ENCODE results near the gene BTBD9. TPM values are rescaled to one million over a fixed set of nuclear protein-coding genes. Genes with fewer than 3 reads are reported as not detected.
A peak's percentile ranks its signal among the peaks of the same experiment; 100 is the strongest.
"Not testable (repeated sequence)": the region's sequence is repeated elsewhere in the genome, so short reads cannot be mapped to it uniquely, and the experiment has no call there.

Gene BTBD9
- total and polyA plus RNA-seq, 4 experiments from 2014 or later = 5.2 to 40.4 (median 32.3) TPM

DNA sequence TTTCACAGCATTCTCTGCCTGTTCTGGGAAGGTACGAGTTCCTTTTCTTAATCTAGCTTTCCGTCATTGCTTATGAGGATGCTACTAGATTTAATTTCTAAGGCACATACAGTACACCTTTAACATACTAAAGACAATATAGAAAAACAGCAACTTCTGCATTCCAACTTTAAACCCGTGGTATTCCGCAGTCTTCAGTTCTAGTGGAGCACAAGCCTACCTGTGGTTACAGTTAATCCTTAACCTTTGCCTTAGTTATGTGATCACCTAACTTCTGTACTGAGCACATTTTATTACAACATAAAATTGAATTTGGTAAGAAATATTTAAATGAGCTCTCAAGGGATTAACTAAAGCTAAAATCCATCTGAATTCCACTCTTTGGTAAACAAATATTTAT, 289.5 kb downstream of the BTBD9 start:
- ChIA-PET CTCF (ENCODE audit: partially characterized antibody) (interaction anchor here (1.0 to 1.3 kb wide), 2 partner anchors 9 to 40 kb away, joined by 3 read pairs; no protein-coding TSS in a partner anchor), POLR2A (ENCODE audit: partially characterized antibody) (no interaction called here)
- Mint-ChIP-seq H3K27me3 (no peaks in the 10 kb centered on the region), H3K4me1 (peaks cover 0 to 6% (median 4%) of the 10 kb centered on the region in 4 donors), H3K27ac (no peak overlapping the region), H3K9me3 (no peaks in the 10 kb centered on the region), H3K36me3 (peaks cover 6 to 12% of the 10 kb centered on the region in 2 donors), H3K4me3 (no peak overlapping the region)
- H3K9me3 ChIP-seq (ENCODE audit: control insufficient read depth in 1 of 2, low read length in 2 of 2) = no peaks in the 10 kb centered on the region
- intact Hi-C loops (cut with micrococcal nuclease) = no loop called here
- no peak for DNase-seq
- H3K27me3 ChIP-seq (ENCODE audit: insufficient read depth, low read length) = no peaks in the 10 kb centered on the region
- H3K4me3 ChIP-seq (ENCODE audit: low read length in 2 of 2) = no peak overlapping the region
- H3K36me3 ChIP-seq (ENCODE audit: insufficient read depth, low read length) = no peaks in the 10 kb centered on the region
- H3K4me1 ChIP-seq (ENCODE audit: insufficient read depth, low read length) = no peaks in the 10 kb centered on the region
- no peak overlapping the region for H3K27ac ChIP-seq (ENCODE audit: low read depth, low read length)

GRCh38 chr6:38349795-38350194, 289.9 kb downstream of the BTBD9 start:
- no peak overlapping the region for H3K4me3 ChIP-seq (ENCODE audit: low read length in 2 of 2)
- ChIA-PET CTCF (ENCODE audit: partially characterized antibody) (interaction anchor here (1.0 to 1.3 kb wide), 2 partner anchors 8 to 39 kb away, joined by 3 read pairs; no protein-coding TSS in a partner anchor), POLR2A (ENCODE audit: partially characterized antibody) (no interaction called here)
- H3K4me1 ChIP-seq (ENCODE audit: insufficient read depth, low read length) = no peaks in the 10 kb centered on the region
- peaks cover 6 to 12% of the 10 kb centered on the region in 2 donors for H3K36me3 Mint-ChIP-seq
- H3K27ac Mint-ChIP-seq = peak overlapping the region in 1 of 7 donors; percentile 17
- intact Hi-C loops (cut with micrococcal nuclease) = no loop called here
- peaks cover 0 to 4% (median 4%) of the 10 kb centered on the region in 4 donors for H3K4me1 Mint-ChIP-seq
- no peaks in the 10 kb centered on the region for H3K27me3 ChIP-seq (ENCODE audit: insufficient read depth, low read length)
- no peaks in the 10 kb centered on the region for H3K9me3 Mint-ChIP-seq
- no peaks in the 10 kb centered on the region for H3K36me3 ChIP-seq (ENCODE audit: insufficient read depth, low read length)
- no peaks in the 10 kb centered on the region for H3K9me3 ChIP-seq (ENCODE audit: control insufficient read depth in 1 of 2, low read length in 2 of 2)
- no peak overlapping the region for H3K4me3 Mint-ChIP-seq
- DNase-seq = no peak
- H3K27me3 Mint-ChIP-seq = no peaks in the 10 kb centered on the region
- H3K27ac ChIP-seq (ENCODE audit: low read depth, low read length) = no peak overlapping the region

- H3K9me3 Mint-ChIP-seq = no peaks in the 10 kb centered on the region
- no peaks in the 10 kb centered on the region for H3K4me1 ChIP-seq (ENCODE audit: insufficient read depth, low read length)
- no peak overlapping the region for H3K4me3 ChIP-seq (ENCODE audit: low read length in 2 of 2)
- H3K27ac Mint-ChIP-seq = no peak overlapping the region
- H3K36me3 ChIP-seq (ENCODE audit: insufficient read depth, low read length) = no peaks in the 10 kb centered on the region
- ChIA-PET CTCF (ENCODE audit: partially characterized antibody) (no interaction called here), POLR2A (ENCODE audit: partially characterized antibody) (no interaction called here)
- H3K4me1 Mint-ChIP-seq = peaks cover 0 to 4% (median 2%) of the 10 kb centered on the region in 4 donors
- intact Hi-C loops (cut with micrococcal nuclease) = no loop called here
- H3K9me3 ChIP-seq (ENCODE audit: control insufficient read depth in 1 of 2, low read length in 2 of 2) = no peaks in the 10 kb centered on the region
- no peak overlapping the region for H3K27ac ChIP-seq (ENCODE audit: low read depth, low read length)
- H3K27me3 ChIP-seq (ENCODE audit: insufficient read depth, low read length) = no peaks in the 10 kb centered on the region
- no peak for DNase-seq
- H3K36me3 Mint-ChIP-seq = peaks cover 11 to 17% of the 10 kb centered on the region in 2 donors
- H3K4me3 Mint-ChIP-seq = no peak overlapping the region
- no peaks in the 10 kb centered on the region for H3K27me3 Mint-ChIP-seq
Observed at GRCh38 chr6:38349221-38349620, 290.5 kb downstream of the BTBD9 start.

- no peak overlapping the region for H3K27ac ChIP-seq (ENCODE audit: low read depth, low read length)
- CTCF ChIA-PET (ENCODE audit: partially characterized antibody) = no interaction called here
- Mint-ChIP-seq H3K27me3 (no peaks in the 10 kb centered on the region), H3K9me3 (no peaks in the 10 kb centered on the region), H3K27ac (no peak overlapping the region), H3K4me1 (peaks cover 0 to 4% (median 2%) of the 10 kb centered on the region in 4 donors), H3K4me3 (no peak overlapping the region), H3K36me3 (peaks cover 17 to 22% of the 10 kb centered on the region in 2 donors)
- no peak for DNase-seq
- H3K4me3 ChIP-seq (ENCODE audit: low read length in 2 of 2) = no peak overlapping the region
- no peaks in the 10 kb centered on the region for H3K9me3 ChIP-seq (ENCODE audit: control insufficient read depth in 1 of 2, low read length in 2 of 2)
- no peaks in the 10 kb centered on the region for H3K36me3 ChIP-seq (ENCODE audit: insufficient read depth, low read length)
- H3K27me3 ChIP-seq (ENCODE audit: insufficient read depth, low read length) = no peaks in the 10 kb centered on the region
- POLR2A ChIA-PET (ENCODE audit: partially characterized antibody) = no interaction called here
- H3K4me1 ChIP-seq (ENCODE audit: insufficient read depth, low read length) = no peaks in the 10 kb centered on the region
- intact Hi-C loops (cut with micrococcal nuclease) = no loop called here
Observed at GRCh38 chr6:38348371-38348770, 291.4 kb downstream of the BTBD9 start.

DNA sequence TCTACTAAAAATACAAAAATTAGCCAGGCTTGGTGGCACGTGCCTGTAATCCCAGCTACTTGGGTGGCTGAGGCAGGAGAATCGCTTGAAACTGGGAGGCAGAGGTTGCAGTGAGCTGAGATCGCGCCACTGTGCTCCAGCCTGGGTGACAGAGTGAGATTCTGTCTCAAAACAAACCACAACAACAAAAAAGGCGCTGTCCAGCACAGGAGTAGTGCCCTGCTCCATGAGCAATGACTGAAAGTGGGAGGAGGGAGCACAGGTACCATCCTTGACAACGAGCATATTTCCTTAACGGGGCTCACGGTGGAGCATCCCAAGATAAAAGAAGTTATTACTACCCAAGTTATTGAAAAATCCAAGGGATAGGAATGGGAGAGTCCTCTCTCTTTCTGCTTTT, 291.9 kb downstream of the BTBD9 start:
- DNase-seq; H3K9me3 Mint-ChIP-seq; H3K9me3 ChIP-seq (ENCODE audit: control insufficient read depth in 1 of 2, low read length in 2 of 2); H3K27ac ChIP-seq (ENCODE audit: low read depth, low read length); H3K4me3 ChIP-seq (ENCODE audit: low read length in 2 of 2); H3K27me3 ChIP-seq (ENCODE audit: insufficient read depth, low read length); H3K36me3 ChIP-seq (ENCODE audit: insufficient read depth, low read length); intact Hi-C loops (cut with micrococcal nuclease); H3K27me3 Mint-ChIP-seq; POLR2A ChIA-PET (ENCODE audit: partially characterized antibody); H3K4me3 Mint-ChIP-seq; H3K4me1 Mint-ChIP-seq; H3K4me1 ChIP-seq (ENCODE audit: insufficient read depth, low read length); CTCF ChIA-PET (ENCODE audit: partially characterized antibody): not testable (repeated sequence)
- peaks cover 17 to 27% of the 10 kb centered on the region in 2 donors for H3K36me3 Mint-ChIP-seq
- H3K27ac Mint-ChIP-seq = peak overlapping the region in 2 of 7 donors; percentile 37 to 42

DNA sequence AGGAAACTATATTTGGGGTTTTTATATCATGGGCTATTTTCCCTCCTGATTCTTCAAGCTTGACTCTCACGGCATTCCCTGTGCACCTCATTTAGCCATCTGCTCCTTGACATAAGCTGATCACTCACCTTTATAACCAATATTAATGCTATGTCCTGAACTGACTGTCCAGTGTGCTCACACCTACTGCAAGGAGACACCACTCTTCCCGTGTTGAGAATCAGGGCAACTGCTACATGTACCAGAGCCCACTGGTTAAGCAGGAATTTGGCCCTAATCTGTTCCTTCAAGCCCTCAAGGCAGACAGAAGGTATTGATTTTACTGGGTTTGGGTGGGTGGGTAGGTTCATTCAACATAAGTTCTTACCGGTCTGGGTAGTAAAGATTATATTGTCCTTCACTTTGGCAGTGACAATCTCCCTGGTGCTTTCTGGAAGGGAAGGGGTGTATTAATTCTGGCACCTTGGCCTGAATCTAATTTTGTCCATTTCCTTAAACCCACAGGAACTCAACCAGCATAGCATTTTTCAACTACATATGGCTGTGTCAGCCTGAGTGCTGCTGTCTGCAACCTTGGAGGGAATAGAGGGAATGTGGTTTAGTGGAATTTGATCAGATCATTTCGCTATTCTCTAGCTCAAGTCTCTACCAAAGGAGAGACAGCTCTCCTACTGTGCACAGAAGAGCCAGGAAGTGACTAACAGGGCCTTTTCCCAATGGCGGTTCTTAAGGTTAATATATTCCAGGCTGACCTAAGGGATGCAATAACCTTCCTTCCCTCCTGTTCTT, 293.2 kb downstream of the BTBD9 start:
- CTCF ChIA-PET (ENCODE audit: partially characterized antibody) = no interaction called here
- Histone ChIP-seq H3K27me3 (ENCODE audit: insufficient read depth, low read length) (no peaks in the 10 kb centered on the region), H3K27ac (ENCODE audit: low read depth, low read length) (no peak overlapping the region), H3K4me1 (ENCODE audit: insufficient read depth, low read length) (no peaks in the 10 kb centered on the region), H3K9me3 (ENCODE audit: control insufficient read depth in 1 of 2, low read length in 2 of 2) (no peaks in the 10 kb centered on the region), H3K36me3 (ENCODE audit: insufficient read depth, low read length) (no peaks in the 10 kb centered on the region), H3K4me3 (ENCODE audit: low read length in 2 of 2) (no peak overlapping the region)
- Mint-ChIP-seq H3K4me1 (peaks cover 0 to 4% (median 2%) of the 10 kb centered on the region in 4 donors), H3K4me3 (no peak overlapping the region), H3K9me3 (no peaks in the 10 kb centered on the region), H3K36me3 (peaks cover 17 to 30% of the 10 kb centered on the region in 2 donors), H3K27ac (no peak overlapping the region), H3K27me3 (no peaks in the 10 kb centered on the region)
- POLR2A ChIA-PET (ENCODE audit: partially characterized antibody) = no interaction called here
- no peak for DNase-seq
- intact Hi-C loops (cut with micrococcal nuclease) = no loop called here

DNA sequence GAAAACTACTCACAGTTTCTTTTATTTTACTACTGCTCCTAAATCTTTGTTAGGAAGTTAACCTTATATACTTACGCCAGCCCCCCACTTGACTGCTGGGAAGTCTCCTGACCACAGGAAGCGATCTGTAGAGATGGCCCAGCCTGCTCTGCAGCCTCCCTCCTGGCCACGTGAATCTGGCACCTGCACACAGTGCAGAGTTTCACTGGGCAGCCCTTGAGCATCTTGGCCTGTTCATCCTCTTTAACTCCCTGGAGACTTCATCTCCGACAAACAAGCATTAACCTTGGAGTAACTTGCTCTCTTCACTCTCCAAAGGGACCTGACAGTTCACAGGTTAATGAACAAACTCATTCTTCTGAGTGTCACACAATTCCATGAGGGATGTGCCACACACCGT, 294.1 kb downstream of the BTBD9 start:
- H3K9me3 ChIP-seq (ENCODE audit: control insufficient read depth in 1 of 2, low read length in 2 of 2) = no peaks in the 10 kb centered on the region
- no peak for DNase-seq
- intact Hi-C loops (cut with micrococcal nuclease) = no loop called here

More for the DNA sequence above, 294.1 kb downstream of the BTBD9 start:
- Mint-ChIP-seq H3K9me3 (no peaks in the 10 kb centered on the region), H3K4me3 (no peak overlapping the region), H3K36me3 (peaks cover 20 to 34% of the 10 kb centered on the region in 2 donors), H3K27ac (no peak overlapping the region), H3K27me3 (no peaks in the 10 kb centered on the region), H3K4me1 (peaks cover 0 to 4% (median 2%) of the 10 kb centered on the region in 4 donors)
- H3K36me3 ChIP-seq (ENCODE audit: insufficient read depth, low read length) = no peaks in the 10 kb centered on the region
- no peaks in the 10 kb centered on the region for H3K27me3 ChIP-seq (ENCODE audit: insufficient read depth, low read length)
- no peak overlapping the region for H3K4me3 ChIP-seq (ENCODE audit: low read length in 2 of 2)
- ChIA-PET POLR2A (ENCODE audit: partially characterized antibody) (no interaction called here), CTCF (ENCODE audit: partially characterized antibody) (no interaction called here)
- H3K27ac ChIP-seq (ENCODE audit: low read depth, low read length) = no peak overlapping the region
- H3K4me1 ChIP-seq (ENCODE audit: insufficient read depth, low read length) = no peaks in the 10 kb centered on the region

Data from CD4-positive, alpha-beta memory T cell (primary cell).